ENCODE measurements around the gene HOOK1.
"Not testable (repeated sequence)": the region's sequence is repeated elsewhere in the genome, so short reads cannot be mapped to it uniquely, and the experiment has no call there.

The HOOK1 gene

DNA sequence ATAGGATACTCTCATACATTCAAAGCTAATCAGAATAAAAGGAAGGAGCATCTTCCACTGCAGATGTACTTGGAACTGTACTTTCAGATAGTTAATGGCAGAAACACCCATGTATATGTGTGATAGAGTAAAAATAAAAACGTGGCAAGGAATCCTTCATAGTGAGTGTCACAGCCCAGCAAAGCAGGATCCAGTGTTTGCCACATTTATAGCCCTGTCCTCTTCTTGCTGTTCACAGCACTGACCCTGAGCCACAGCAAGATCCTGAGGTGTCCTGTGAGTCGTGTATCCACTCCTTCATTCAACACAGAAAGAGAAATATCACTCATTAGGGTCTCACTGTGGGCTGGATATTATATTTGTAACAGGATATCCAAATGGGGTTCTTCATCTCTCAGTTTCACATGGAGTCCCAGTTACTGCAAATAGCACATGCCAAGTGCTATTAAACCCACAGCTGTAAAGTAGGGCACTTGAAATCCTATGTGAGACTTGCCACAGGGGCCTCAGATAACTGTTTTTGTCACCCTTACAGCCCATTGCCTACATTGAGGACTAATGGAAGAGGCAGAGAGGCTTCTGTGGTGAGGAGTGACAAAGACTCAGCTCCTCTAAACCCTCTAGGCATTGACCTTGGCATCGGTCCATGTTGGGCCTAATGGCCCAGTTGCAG is 70.5 kb downstream of the HOOK1 start:
- DNase-seq (no peak), ATAC-seq (no peak)

DNA sequence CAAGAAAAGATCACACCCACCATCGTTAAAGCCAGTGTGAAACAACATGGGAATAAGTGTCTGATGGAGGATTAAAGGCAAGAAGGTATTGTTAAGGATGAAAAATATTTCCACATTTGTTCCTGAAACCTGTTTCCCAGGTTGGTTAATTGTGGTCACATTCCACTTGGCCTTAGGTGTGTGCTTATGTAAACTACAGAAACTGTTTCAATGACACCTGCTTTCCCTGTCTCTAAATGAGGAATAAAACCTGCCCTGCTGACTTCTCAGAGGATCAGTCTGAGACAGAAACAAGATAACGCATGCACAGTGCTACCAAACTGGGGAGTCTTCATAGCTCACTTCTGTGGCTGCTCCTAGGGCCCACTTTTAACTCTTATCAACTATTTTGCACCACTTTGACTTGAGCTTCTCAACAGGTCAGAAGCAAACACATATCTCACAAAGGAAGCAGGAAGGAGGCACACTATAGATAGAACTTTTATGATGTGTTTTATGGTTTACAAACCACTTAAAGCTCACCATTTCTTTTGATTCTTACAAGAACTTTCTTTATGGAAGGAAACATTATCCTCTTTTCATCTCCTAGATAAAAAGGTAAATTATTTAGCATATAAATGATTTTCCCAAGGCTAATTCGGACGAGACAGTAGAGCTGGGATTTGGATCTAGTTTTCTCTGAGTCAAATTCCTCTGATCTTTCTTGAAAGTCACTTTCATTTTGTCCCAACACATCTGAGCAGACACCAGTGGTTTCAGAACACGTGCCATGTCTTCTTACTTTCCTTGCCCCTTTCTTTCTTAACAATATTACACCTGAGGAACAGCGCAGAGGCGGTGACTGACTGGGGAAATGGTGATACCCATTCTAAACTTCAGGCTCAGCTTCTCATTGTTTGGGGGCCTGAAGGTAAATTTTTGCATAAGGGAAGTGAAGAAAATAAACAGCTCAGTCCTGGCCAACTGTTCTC is 78.4 kb downstream of the HOOK1 start:
- no peak for DNase-seq
- no peak for ATAC-seq

DNA sequence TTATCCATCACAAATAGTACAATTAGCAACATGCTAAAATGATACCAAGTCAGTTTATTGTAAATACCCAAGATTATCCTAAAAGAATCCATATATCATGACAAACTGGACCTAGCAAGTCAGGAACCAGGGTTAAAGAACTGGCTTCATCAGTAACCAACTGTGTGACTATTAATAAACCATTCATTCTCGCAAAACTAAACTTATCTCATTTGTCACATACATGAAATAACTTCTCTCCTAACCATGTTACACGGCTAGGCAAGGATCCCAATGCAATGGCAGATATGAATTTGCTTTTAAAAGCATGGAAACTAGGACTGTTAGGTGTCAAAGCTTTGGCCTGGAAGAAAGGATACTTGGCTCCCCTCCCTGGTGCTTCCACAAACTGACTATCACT is 82.4 kb downstream of the HOOK1 start:
- ATAC-seq (no peak), DNase-seq (no peak)

DNA sequence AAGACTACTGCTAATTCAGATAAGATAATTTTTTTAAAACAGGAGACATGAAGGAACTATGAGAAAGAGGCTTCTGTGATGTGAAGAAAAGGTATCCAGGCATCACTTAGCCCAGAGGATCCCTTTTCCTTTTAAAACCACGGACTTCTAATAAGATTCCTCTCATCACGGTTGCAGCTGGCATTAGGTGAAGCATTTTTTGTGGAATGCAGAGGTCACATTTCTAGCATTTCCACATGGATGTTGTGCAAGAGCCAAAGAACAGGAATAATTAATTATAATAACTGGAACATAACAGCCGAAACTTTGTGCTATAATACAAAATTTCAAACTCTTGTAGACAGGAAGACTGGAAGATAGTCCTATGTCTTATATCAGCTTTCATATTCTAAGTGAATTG is 84.2 kb downstream of the HOOK1 start:
- ATAC-seq (no peak), DNase-seq (no peak)

DNA sequence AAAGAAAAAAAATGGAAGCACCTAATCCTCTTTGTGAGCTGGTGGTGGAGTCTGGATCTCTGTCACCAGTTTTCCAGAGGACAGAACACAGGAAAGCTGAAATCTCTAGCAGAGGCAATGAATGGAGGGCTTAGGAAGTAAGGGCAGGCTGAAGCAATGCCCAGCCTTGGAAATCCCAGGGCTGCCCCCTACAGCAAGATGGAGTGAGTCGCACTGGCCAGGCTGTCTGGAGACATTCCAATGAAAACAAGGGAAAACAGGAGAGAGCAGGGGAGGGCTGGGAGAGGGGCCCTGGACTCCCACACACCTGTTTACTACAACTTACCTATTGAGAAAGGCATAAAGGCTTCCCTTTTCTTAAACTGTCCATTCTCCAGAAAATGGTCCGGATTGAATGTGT is 85.9 kb downstream of the HOOK1 start:
- no peak for ATAC-seq

DNA sequence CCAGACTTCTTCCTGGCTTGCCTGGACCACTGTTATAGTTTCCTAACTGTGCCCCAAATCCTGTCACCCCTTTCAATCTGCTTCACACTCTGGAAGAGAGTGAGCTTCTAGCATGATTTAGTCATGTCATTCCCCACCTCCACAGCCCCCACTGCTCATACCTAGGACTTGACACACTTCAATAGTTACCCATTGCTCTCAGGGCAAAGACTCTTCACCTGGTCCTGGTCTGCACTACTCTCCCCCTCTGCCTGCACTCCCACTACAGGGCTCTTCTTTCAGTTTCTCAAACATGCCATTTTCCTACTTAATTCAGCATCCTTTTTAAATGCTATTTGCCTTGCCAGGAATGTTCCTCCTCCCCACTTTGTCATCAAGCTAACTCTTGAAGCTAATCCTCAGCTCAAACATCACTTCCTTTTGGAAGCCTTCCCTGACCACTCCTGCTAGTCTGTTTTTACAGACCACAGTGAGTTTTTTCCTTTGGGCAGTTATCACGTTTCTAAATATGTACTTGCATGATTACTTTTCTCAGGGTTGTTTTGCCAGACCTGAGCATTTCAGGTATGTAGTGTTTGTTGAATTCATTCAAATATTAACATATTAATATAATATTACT is 87.1 kb downstream of the HOOK1 start:
- DNase-seq: no peak
- ATAC-seq: no peak

More for the DNA sequence above, 85.9 kb downstream of the HOOK1 start:
- DNase-seq: no peak

DNA sequence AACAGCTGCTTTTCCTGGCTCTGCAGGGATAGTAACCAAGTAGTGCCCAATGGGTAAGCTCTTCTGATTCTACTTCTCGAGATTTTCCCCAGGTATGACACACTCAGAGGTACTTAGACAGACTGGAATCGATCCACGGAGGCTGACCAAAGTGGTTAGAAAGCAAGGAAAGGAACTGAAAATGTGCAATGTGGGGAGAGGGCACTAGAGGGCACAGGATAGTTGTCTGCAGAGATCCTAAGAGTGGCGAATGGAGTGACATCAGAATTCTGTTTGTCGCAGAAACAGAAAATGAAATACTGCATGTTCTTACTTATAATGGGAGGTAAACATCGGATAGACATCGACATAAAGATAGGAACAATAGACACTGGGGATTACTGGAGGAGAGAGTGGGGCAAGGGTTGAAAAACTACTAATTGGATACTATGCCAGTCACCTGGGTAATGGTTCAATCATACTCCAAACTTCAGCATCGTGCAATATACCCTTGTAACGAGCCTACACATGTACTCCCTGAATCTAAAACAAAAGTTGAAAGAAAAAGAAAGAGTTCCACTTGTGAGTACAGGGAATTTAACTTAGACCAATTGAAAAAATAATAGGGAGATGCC is 88.5 kb downstream of the HOOK1 start:
- ATAC-seq (peak; percentile 40), DNase-seq (peak; percentile 10)

DNA sequence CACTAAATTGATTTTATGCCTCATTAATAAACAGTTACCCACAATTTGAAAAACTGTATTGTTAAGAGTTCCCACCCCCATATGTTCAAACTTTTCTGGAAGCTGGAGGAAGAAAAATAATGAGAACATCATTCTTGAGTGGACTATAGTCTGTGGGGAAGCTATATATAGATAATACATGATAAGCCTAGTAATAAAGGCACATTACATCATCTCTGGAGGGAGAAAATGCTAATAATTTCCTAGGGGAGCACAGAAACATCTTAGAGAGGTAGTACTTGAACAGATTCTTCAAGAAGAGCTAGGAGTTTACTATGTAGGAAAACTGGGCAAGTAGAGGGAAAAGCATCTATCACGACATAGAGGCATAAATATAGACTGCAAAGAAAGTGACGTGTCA is 92.2 kb downstream of the HOOK1 start:
- ATAC-seq (no peak), DNase-seq (no peak)

DNA sequence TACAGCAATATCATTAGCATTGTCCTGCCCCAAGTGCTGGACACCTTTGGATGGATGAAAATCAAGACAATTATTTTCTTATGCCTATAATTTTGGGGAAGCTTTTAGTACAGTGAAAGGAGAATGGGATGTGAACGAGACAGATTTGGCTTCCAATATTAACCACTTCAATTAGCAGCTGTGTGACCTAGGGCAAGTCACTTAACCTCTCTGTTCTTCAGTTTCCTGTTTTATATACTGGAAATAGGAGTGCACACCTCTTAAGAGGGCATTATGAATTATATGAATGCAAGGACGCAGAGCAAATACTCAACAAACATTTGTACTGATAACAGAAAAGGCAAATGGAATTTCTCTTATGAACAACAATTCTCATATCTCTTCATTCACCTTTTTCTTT is 93.3 kb downstream of the HOOK1 start:
- no peak for ATAC-seq

DNA sequence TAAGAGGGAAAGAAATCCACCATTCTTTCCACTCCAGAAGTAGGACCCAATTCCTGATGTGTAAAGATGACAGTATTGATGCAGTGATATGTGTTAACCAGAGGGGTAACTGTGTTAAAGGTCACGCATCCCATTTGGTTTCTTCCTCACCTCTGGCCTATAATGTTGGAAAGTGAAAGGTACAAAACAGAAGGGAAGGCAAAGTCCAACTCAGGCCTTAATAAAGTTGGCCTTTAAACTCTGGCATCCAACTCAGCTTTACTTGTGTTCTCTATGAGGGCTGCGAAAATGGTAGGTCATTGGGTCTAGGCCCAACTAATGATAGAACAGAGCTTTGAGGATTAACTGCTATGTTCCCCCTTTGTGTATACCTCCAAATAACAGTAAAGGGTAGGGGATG is 93.9 kb downstream of the HOOK1 start:
- ATAC-seq: no peak

More for the DNA sequence above, 93.3 kb downstream of the HOOK1 start:
- DNase-seq: no peak

DNA sequence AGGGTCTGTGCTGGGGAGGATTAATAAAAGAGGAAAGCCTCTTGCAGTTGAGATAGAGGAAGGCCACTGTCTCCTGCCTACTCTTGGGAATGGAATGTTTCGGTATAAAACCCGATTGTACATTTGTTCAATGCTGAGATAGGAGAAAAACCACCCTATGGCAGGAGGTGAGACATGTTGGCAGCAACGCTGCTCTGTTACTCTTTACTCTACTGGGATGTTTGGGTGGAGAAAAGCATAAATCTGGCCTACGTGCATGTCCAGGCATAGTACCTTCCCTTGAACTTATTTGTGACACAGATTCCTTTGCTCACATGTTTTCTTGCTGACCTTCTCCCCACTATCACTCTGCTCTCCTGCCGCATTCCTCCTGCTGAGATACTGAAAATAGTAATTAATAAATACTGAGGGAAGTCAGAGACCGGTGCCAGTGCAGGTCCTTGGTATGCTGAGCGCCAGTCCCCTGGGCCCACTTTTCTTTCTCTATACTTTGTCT is 100.1 kb downstream of the HOOK1 start:
- not testable (repeated sequence) for ATAC-seq, DNase-seq

More for the DNA sequence above, 93.9 kb downstream of the HOOK1 start:
- no peak for DNase-seq

DNA sequence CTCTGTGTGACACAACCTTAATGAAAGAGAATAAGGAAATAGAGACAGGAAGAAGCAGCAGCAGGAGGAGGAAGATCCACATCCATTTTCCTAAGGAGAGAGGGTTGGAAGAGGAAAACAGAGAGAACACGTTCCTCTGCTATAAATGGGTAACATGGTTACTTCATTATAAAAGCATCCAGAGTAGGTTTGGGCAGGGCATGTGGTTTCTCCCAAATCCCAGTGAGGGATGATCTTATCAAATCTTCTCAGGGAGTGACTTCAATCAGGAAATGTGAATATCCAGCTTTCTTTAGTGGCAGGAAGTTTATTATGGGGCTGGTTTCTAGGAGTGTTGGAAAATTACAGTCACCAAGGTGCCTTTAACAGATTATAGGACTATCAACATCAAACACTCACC is 100.8 kb downstream of the HOOK1 start:
- DNase-seq: no peak
- ATAC-seq: no peak

DNA sequence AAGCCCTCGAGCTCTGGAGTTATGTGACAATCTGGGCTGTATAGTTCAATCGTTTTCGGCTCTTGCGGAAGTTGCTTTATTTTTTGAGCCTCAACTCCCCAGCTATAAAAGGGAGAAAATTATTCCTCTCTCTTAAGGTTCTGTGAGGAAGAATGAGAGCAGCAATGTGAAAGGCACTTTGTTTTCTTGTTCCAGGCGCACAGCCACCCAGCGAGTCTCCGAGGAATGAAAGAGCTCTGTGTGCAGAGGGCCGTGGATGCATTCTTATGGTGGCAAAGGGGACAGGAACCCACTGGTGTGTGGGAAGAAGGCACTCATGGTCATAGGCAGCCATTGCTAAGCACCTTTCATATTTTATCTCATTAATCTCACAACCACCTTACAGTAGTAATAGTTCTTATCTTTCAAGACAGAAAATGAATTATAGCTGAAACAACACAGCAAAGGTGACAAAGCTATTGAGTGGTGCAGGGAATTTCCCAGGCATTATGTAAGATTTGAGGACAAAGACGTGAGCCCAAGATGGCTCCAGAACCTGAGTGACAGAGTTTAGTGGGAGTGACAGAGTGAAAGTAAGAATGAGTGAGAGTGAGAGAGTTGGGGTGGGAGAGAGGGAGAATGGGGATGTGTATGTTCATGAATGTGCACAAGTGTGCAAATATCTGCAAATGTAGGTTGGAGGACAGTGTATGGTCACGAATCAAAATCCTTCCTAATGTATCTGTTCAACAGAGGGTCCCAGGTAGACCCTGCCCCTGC is 102.5 kb downstream of the HOOK1 start:
- ATAC-seq (no peak), DNase-seq (no peak)

DNA sequence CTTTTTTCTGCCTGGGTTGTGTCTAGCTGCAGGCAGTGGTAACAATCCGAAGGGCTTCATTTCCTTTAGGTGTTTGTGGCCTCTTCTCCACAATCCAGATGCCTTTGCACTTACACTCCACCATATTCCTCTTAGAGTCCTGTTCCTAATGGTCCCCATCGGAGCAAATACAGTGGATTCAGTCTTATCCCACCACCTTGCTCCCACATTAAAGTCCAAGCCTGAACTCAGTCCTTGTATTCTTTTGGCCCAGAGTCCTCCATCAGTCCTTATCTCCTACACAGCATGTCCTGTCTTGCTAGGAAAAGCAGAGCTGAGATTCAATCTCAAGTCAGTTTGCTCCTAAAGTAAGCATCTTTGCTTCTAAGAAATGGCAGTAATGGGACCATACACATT is 103.0 kb downstream of the HOOK1 start:
- ATAC-seq (no peak), DNase-seq (no peak)

DNA sequence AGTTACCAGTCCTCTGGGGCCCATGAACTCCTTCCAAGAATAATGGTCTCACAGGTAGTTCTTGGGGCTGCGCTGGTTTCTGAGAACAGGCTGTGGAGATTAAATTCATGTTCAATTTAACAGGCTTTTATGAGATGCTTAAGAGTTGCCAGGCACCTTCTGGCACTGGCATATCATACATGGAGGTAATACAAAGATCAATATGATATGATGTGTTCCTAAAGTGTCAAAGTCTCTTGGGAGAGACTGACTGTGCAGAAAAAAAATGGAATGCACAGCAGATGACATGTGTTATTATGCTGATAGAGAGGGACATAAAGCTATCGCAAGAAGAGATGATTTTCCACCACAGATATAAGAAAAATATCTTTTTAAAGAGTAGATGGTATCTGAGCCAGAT is 105.0 kb downstream of the HOOK1 start:
- DNase-seq (no peak), ATAC-seq (no peak)

DNA sequence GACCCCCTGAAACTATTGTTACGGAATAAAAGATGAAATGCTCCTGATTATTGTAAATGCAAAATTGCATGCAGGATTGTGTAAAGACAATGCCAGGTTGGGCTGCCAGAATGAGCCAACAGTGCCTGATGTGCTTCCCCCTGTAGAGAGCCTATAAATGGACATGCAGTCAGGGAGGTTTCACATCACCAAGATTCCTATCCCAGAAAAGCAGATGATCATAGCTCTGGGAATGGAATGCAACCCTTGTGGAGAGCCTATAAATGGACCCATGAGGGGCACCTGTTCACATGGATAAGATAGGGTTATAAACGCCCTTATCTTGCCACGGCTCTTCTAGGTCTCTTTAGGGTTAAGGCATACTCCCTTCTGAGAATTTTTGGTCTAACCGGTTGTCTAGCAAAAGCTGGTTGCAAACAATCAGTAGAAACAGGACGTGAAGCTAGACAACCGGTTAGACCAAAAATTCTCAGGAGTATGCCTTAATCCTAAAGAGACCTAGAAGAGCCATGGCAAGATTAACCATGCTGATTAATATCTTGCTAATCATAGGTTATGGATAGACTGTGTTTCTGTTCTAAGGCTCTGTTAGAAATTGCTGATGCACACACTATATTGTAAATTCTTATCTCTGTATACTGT is 106.6 kb downstream of the HOOK1 start:
- DNase-seq, ATAC-seq: not testable (repeated sequence)

DNA sequence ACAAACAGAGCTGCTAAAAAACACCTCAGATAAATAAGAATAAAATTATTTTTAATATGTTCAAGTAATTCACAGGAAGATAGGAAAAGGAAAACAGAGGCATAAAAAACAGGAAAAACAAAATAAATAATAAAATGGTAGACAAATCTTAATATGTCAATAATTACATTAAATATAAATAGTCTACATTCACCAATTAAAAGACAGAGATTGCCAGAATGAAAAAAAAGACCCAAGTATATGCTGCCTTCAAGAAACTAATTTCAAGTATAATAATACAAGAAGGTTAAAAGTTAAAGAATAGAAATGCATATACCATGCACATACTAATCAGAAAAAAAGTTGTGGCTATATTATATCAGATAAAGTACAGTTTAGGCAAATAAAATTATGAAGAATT is 109.9 kb downstream of the HOOK1 start:
- DNase-seq (no peak), ATAC-seq (no peak)

Measured in stimulated activated naive CD8-positive, alpha-beta T cell treated with anti-CD3 and anti-CD28 coated beads, Interleukin-15, Interleukin-2, amounts not matched to agents 100 U/mL and 50 U/mL, for 24 hours (primary cell).